Cardiac septum (tissue), 1 donor: ENCODE measurements around the gene ZNF304. TPM values are rescaled to one million over a fixed set of nuclear protein-coding genes. Genes with fewer than 3 reads are reported as not detected.
A peak's percentile ranks its signal among the peaks of the same experiment; 100 is the strongest.

Source experiments
- DNase-seq: peaks from one replicate; pipeline ENCODE4 v3.0.0-alpha.2; 2020; ENCODE audit warnings: low spot score
- intact Hi-C: fragments of 100-400 bp; cut with DNase I; formaldehyde crosslinking; loops from one replicate; pipeline ENCODE4 v1.14.0; 2022
- total RNA-seq: library from RNA; stranded (reverse); fragmentation: NEBNext Ultra II Directional; extraction: Animal tissue kit (Norgen Biotek cat#: 25700); gene quantifications from one replicate; pipeline ENCODE4 v1.2.1, GENCODE V29; 2021
- donor health status: DM: no; HTN: no; CAD: no.

The ZNF304 gene
- total RNA-seq, 1 donor from 2014 or later, result 10.0 TPM

DNA sequence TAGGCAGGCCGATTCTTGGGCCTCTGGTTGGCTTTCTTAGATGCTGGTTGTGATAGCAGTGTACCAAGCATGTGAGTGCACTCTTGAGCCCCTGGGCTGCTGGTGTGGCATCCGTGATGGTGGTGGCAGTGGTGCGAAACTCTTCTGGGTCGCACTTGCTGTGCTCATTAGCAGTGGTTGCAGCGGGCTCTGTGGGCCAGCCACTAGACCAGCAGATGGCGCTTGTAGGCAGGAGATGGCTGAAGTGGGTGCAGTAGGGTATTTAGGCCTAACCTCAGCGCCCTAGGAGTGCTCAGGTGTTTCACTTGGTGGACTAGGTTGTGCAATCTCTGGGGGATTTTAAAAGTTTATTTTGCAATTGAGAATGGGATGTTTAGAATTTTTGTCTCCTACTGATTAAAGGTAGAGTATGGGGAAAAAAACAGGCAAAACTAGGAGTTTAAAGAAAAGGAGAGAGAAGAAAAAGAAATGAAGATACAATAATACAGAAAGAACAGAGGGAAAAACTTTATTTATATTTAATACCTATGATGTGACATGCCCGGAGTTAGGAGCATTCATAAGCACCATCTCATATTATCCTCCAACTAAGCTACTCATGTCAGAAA lies 55.5 kb downstream of the ZNF304 start:
- intact Hi-C loops, result no loop called here
- DNase-seq, result peak; percentile 78

Other genes with a start within 250 kb of the ZNF304 start
- gene USP29, start 231.3 kb upstream of the ZNF304 start, total RNA-seq, result not detected
- gene ZIM3, start 206.1 kb upstream of the ZNF304 start, total RNA-seq, result not detected
- gene DUXA, start 183.8 kb upstream of the ZNF304 start, total RNA-seq, result not detected
- gene ZNF264, start 159.8 kb upstream of the ZNF304 start, total RNA-seq, result 23.0 TPM
- gene AURKC, start 120.2 kb upstream of the ZNF304 start, total RNA-seq, result 2.2 TPM
- gene ZNF805, start 110.6 kb upstream of the ZNF304 start, total RNA-seq, result 12.8 TPM
- 45.3 TPM for gene ZNF460, start 70.8 kb upstream of the ZNF304 start, total RNA-seq
- gene ZNF543, start 30.8 kb upstream of the ZNF304 start, total RNA-seq, result 6.1 TPM
- 10.2 TPM for gene TRAPPC2B, start 12.3 kb downstream of the ZNF304 start, total RNA-seq
- 4.0 TPM for gene ZNF547, start 12.3 kb downstream of the ZNF304 start, total RNA-seq
- 16.1 TPM for gene ZNF548, start 38.6 kb downstream of the ZNF304 start, total RNA-seq
- 10.1 TPM for gene ZNF17, start 59.9 kb downstream of the ZNF304 start, total RNA-seq
- 4.0 TPM for gene ZNF749, start 84.1 kb downstream of the ZNF304 start, total RNA-seq
- gene VN1R1, start 105.9 kb downstream of the ZNF304 start, total RNA-seq, result 3.0 TPM
- gene ZNF772, start 126.3 kb downstream of the ZNF304 start, total RNA-seq, result 23.7 TPM
- 8.7 TPM for gene ZNF419, start 136.5 kb downstream of the ZNF304 start, total RNA-seq
- gene ZNF773, start 148.7 kb downstream of the ZNF304 start, total RNA-seq, result 5.5 TPM
- 3.6 TPM for gene ZNF549, start 176.1 kb downstream of the ZNF304 start, total RNA-seq
- gene ZNF550, start 208.6 kb downstream of the ZNF304 start, total RNA-seq, result 9.9 TPM
- gene ZNF416, start 227.6 kb downstream of the ZNF304 start, total RNA-seq, result 4.8 TPM
- gene ZIK1, start 232.9 kb downstream of the ZNF304 start, total RNA-seq, result 4.5 TPM
- 3.5 TPM for gene ZNF530, start 248.6 kb downstream of the ZNF304 start, total RNA-seq